Lung (tissue), 12 donors: ENCODE results near the gene BICC1. TPM values are rescaled to one million over a fixed set of nuclear protein-coding genes. Genes with fewer than 3 reads are reported as not detected.

ENCODE experiments used
- ATAC-seq: fragments of 200-7000 bp; cut with Tn5 transposase; one replicate; pipeline ENCODE4 v1.9.1; 2020; ENCODE audit warnings: moderate number of reproducible peaks; ENCODE audit not compliant: insufficient read depth, low FRiP score
- DNase-seq, 3 donors: peaks; one replicate each; pipeline ENCODE4 v3.0.0-alpha.2; 2013 to 2017
- H3K27ac ChIP-seq, 2 donors: one replicate each; pipeline ENCODE4 v1.5.1; 2013; ENCODE audit warnings: mild to moderate bottlenecking in 2 of 2, moderate library complexity in 2 of 2, control low read depth in 1 of 2, inconsistent platforms in 1 of 2, low read depth in 1 of 2, low read length in 1 of 2
- H3K27me3 ChIP-seq, 3 donors: one replicate each; pipeline ENCODE4 v1.5.1; 2013; ENCODE audit warnings: low read length in 2 of 3; ENCODE audit not compliant: control insufficient read depth in 3 of 3, insufficient read depth in 3 of 3
- H3K36me3 ChIP-seq, 4 donors: one replicate each; pipeline ENCODE4 v1.5.1; 2013; ENCODE audit warnings: low read length in 4 of 4, mild to moderate bottlenecking in 1 of 4, moderate library complexity in 1 of 4; ENCODE audit not compliant: control insufficient read depth in 4 of 4, insufficient read depth in 4 of 4
- H3K4me1 ChIP-seq, 5 donors: one replicate each; pipeline ENCODE4 v1.5.1; 2013; ENCODE audit warnings: low read length in 5 of 5, mild to moderate bottlenecking in 2 of 5, moderate library complexity in 1 of 5; ENCODE audit not compliant: control insufficient read depth in 5 of 5, insufficient read depth in 5 of 5
- H3K4me3 ChIP-seq: one replicate; pipeline ENCODE4 v1.5.1; 2013; ENCODE audit warnings: mild to moderate bottlenecking, control low read depth, moderate library complexity
- H3K9ac ChIP-seq, 2 donors: one replicate each; pipeline ENCODE4 v1.5.1; 2013; ENCODE audit warnings: low read length in 2 of 2, control low read depth in 1 of 2; ENCODE audit not compliant: insufficient read depth in 1 of 2
- H3K9me3 ChIP-seq, 4 donors: one replicate each; pipeline ENCODE4 v1.5.1; 2013; ENCODE audit warnings: low read length in 3 of 4, mild to moderate bottlenecking in 1 of 4, moderate library complexity in 1 of 4; ENCODE audit not compliant: control insufficient read depth in 4 of 4, insufficient read depth in 3 of 4
- CTCF ChIP-seq: IDR thresholded peaks from 2 replicates; pipeline ENCODE4 v1.5.1; 2012; ENCODE audit warnings: mild to moderate bottlenecking; ENCODE audit errors: control extremely low read depth, extremely low read depth
- WGBS, 2 donors: extraction: QIAGEN DNeasy Blood & Tissue Kit; methylation state at CpG; one replicate each; pipeline ENCODE4 v1.1.7; 2013; 5-methylcytosine and 5-hydroxymethylcytosine counted together
- polyA plus RNA-seq, 2 donors: library from polyadenylated mRNA; stranded (reverse); fragments of 200-250 nt; gene quantifications; one replicate each; pipeline ENCODE4 v1.2.1, GENCODE V29; 2013
- total RNA-seq, 2 donors: library from RNA; depleted of rRNA in 1 of 2; stranded (reverse); fragments of >200 nt in 1 of 2; gene quantifications; one replicate each; pipeline ENCODE4 v1.2.1, GENCODE V29; 2014 to 2021
- donor health status: control.
- donor health status: control.
- donor health status: Bipolar disorder and iron deficiency.
- donor health status: healthy.
- donor health status: DM: yes; HTN: yes; CAD: no.

Gene BICC1
- total and polyA plus RNA-seq, 4 donors: 2.3 to 43.1 (median 5.9) TPM

- Histone ChIP-seq H3K4me1 (no peaks in the 10 kb centered on the region), H3K4me3 (no peak overlapping the region), H3K9ac (no peak overlapping the region), H3K9me3 (peaks cover 0 to 9% (median 0%) of the 10 kb centered on the region in 4 donors), H3K27ac (no peak overlapping the region), H3K27me3 (no peaks in the 10 kb centered on the region), H3K36me3 (peaks cover 0 to 8% (median 0%) of the 10 kb centered on the region in 4 donors)
- WGBS, 2 donors: 86 to 96% methylated on average over 2 of the region's 2 CpGs
- ATAC-seq (no peak), DNase-seq (no peak)
- TF ChIP-seq CTCF: no peak
Observed at GRCh38 chr10:58691528-58691927, 178.9 kb downstream of the BICC1 start.

GRCh38 chr10:58693919-58694318 lies 181.2 kb downstream of the BICC1 start:
- WGBS, 2 donors: 75 to 90% methylated on average over 2 of the region's 2 CpGs

GRCh38 chr10:58695022-58695421 lies 182.3 kb downstream of the BICC1 start:
- no peaks in the 10 kb centered on the region for H3K36me3 ChIP-seq
- no peak overlapping the region for H3K27ac ChIP-seq
- DNase-seq: no peak
- TF ChIP-seq CTCF: no peak
- H3K27me3 ChIP-seq: no peaks in the 10 kb centered on the region
- H3K4me1 ChIP-seq: peaks cover 0 to 8% (median 0%) of the 10 kb centered on the region in 5 donors
- peaks cover 0 to 2% (median 0%) of the 10 kb centered on the region in 4 donors for H3K9me3 ChIP-seq
- 71 to 76% methylated on average over 5 of the region's 5 CpGs for WGBS, 2 donors
- no peak overlapping the region for H3K4me3 ChIP-seq
- no peak overlapping the region for H3K9ac ChIP-seq
- ATAC-seq: no peak

More at GRCh38 chr10:58693919-58694318, 181.2 kb downstream of the BICC1 start:
- H3K36me3 ChIP-seq: no peaks in the 10 kb centered on the region
- H3K9ac ChIP-seq: no peak overlapping the region
- H3K9me3 ChIP-seq: peaks cover 0 to 2% (median 0%) of the 10 kb centered on the region in 4 donors
- no peak for DNase-seq
- H3K4me3 ChIP-seq: no peak overlapping the region
- no peak for TF ChIP-seq CTCF
- no peak for ATAC-seq
- peaks cover 0 to 7% (median 0%) of the 10 kb centered on the region in 5 donors for H3K4me1 ChIP-seq
- no peaks in the 10 kb centered on the region for H3K27me3 ChIP-seq
- H3K27ac ChIP-seq: no peak overlapping the region

- DNase-seq (peak in 1 of 3 donors; percentile 12), ATAC-seq (no peak)
- Histone ChIP-seq H3K4me3 (no peak overlapping the region), H3K27me3 (no peaks in the 10 kb centered on the region), H3K36me3 (no peaks in the 10 kb centered on the region), H3K4me1 (peaks cover 0 to 25% (median 3%) of the 10 kb centered on the region in 5 donors), H3K27ac (no peak overlapping the region), H3K9me3 (no peaks in the 10 kb centered on the region), H3K9ac (no peak overlapping the region)
- no peak for TF ChIP-seq CTCF
- WGBS, 2 donors: 30 to 35% methylated on average over 4 of the region's 4 CpGs
Observed at GRCh38 chr10:58696736-58697135, 184.1 kb downstream of the BICC1 start.
